K562 (cell line): ENCODE results near the gene ACTR3C. TPM values are rescaled to one million over a fixed set of nuclear protein-coding genes. Genes with fewer than 3 reads are reported as not detected.
A peak's percentile ranks its signal among the peaks of the same experiment; 100 is the strongest.

Experiments used
- BHLHE40 ChIP-seq: IDR thresholded peaks from 2 replicates; pipeline ENCODE4 v1.6.1; 2011; ENCODE audit warnings: low read length, improper control_type of control experiment
- CTCFL ChIP-seq: IDR thresholded peaks from 2 replicates; pipeline ENCODE4 v1.6.1; 2011; ENCODE audit warnings: borderline replicate concordance, low read depth, mild to moderate bottlenecking, moderate library complexity, low read length; ENCODE audit not compliant: insufficient read depth, poor library complexity, severe bottlenecking
- ELF2 ChIP-seq: fragments of 250-450 bp; sonication (Bioruptor Pico); IDR thresholded peaks from 2 replicates; pipeline ENCODE4 v1.5.0; 2021; ENCODE audit warnings: mild to moderate bottlenecking
- ELK1 ChIP-seq: sonication (generic); formaldehyde crosslinking; IDR thresholded peaks from 2 replicates; pipeline ENCODE4 v1.8.1; 2022; ENCODE audit warnings: missing genetic modification reagents
- GABPA ChIP-seq: fragments of 200-800 bp; sonication (Bioruptor generic); conservative IDR thresholded peaks from 2 replicates; pipeline ENCODE4 v1.6.1; 2016; ENCODE audit warnings: low read depth, missing genetic modification characterization, missing compliant biosample characterization
- HNRNPK ChIP-seq: fragments of 200-400 bp; formaldehyde crosslinking; IDR thresholded peaks from one replicate; pipeline ENCODE4 v1.6.1; 2018; ENCODE audit warnings: mild to moderate bottlenecking, low read depth, low read length; ENCODE audit not compliant: poor library complexity, severe bottlenecking
- ILK ChIP-seq: fragments of 450-650 bp; IDR thresholded peaks from 2 replicates; pipeline ENCODE4 v1.6.1; 2016; ENCODE audit warnings: missing genetic modification characterization, low read depth, mild to moderate bottlenecking, missing compliant biosample characterization, moderate library complexity, borderline replicate concordance
- MAFF ChIP-seq: IDR thresholded peaks from 2 replicates; pipeline ENCODE4 v1.6.1; 2012; ENCODE audit warnings: low read length, improper control_type of control experiment
- MLX ChIP-seq, 2 experiments: fragments of 450-650 bp in 1 of 2; sonication (generic) in 1 of 2; formaldehyde crosslinking; conservative IDR thresholded peaks; 2 replicates each; pipeline versions ENCODE4 v1.4.0 to v1.8.1; 2020 to 2022; ENCODE audit warnings: mild to moderate bottlenecking in 1 of 2, missing genetic modification reagents in 1 of 2
- RAD21 ChIP-seq, 2 experiments: fragments of 250-450 bp in 1 of 2; fragments of 450-650 bp in 1 of 2; sonication (Bioruptor Pico) in 1 of 2; formaldehyde crosslinking in 1 of 2; IDR thresholded peaks in 1 of 2; conservative IDR thresholded peaks in 1 of 2; 2 replicates each; pipeline versions ENCODE4 v1.4.0 to v1.8.0; 2020 to 2022; ENCODE audit warnings: mild to moderate bottlenecking in 2 of 2, moderate library complexity in 1 of 2
- RUNX1 ChIP-seq: sonication (generic); IDR thresholded peaks from 2 replicates; pipeline ENCODE4 v1.6.1; 2016; ENCODE audit warnings: antibody characterized with exemption, low read depth
- SIX5 ChIP-seq, 2 experiments: IDR thresholded peaks; 2 replicates each; pipeline ENCODE4 v1.6.1; 2011; ENCODE audit warnings: low read length in 2 of 2, borderline replicate concordance in 1 of 2, low read depth in 1 of 2, mild to moderate bottlenecking in 1 of 2, moderate library complexity in 1 of 2; ENCODE audit not compliant: insufficient read depth in 1 of 2
- SMARCC2 ChIP-seq: fragments of 450-650 bp; IDR thresholded peaks from 2 replicates; pipeline ENCODE4 v1.6.1; 2017; ENCODE audit warnings: antibody characterized with exemption, moderate library complexity, mild to moderate bottlenecking, low read depth
- SREBF1 ChIP-seq: fragments of 150-350 bp; IDR thresholded peaks from 2 replicates; pipeline ENCODE4 v1.6.1; 2014; ENCODE audit warnings: antibody characterized with exemption, low read depth, low read length, borderline replicate concordance
- SRSF7 ChIP-seq: fragments of 200-400 bp; formaldehyde crosslinking; optimal IDR thresholded peaks from 2 replicates; pipeline ENCODE3; 2017; ENCODE audit warnings: mild to moderate bottlenecking, low read depth, low read length
- THRAP3 ChIP-seq: fragments of 450-650 bp; IDR thresholded peaks from 2 replicates; pipeline ENCODE4 v1.6.1; 2016; ENCODE audit warnings: mild to moderate bottlenecking, inconsistent platforms, borderline replicate concordance
- ZBTB8A ChIP-seq: fragments of 450-650 bp; IDR thresholded peaks from 2 replicates; pipeline ENCODE4 v1.6.1; 2018; ENCODE audit warnings: mild to moderate bottlenecking, moderate library complexity; ENCODE audit not compliant: partially characterized antibody
- ZC3H11A ChIP-seq: IDR thresholded peaks from 2 replicates; pipeline ENCODE4 v1.6.1; 2012; ENCODE audit warnings: low read depth, low read length, improper control_type of control experiment
- ZNF134 ChIP-seq: fragments of 250-450 bp; sonication (Bioruptor Pico); conservative IDR thresholded peaks from 2 replicates; pipeline ENCODE4 v1.4.0; 2020
- ZNF146 ChIP-seq: IDR thresholded peaks from one replicate; pipeline ENCODE4 v1.6.1; 2018; ENCODE audit warnings: missing compliant biosample characterization; ENCODE audit not compliant: unreplicated experiment
- ZNF197 ChIP-seq: fragments of 200-800 bp; sonication (Bioruptor generic); IDR thresholded peaks from 2 replicates; pipeline ENCODE4 v1.6.1; 2016; ENCODE audit warnings: low read depth, missing genetic modification characterization, missing compliant biosample characterization
- ZNF324 ChIP-seq: fragments of 250-450 bp; sonication (Bioruptor Pico); IDR thresholded peaks from 2 replicates; pipeline ENCODE4 v1.4.0; 2020; ENCODE audit warnings: mild to moderate bottlenecking
- ZNF695 ChIP-seq: fragments of 450-650 bp; formaldehyde crosslinking; IDR thresholded peaks from 2 replicates; pipeline ENCODE4 v1.4.0; 2020; ENCODE audit warnings: mild to moderate bottlenecking, moderate library complexity
- ZNF75A ChIP-seq: fragments of 450-650 bp; formaldehyde crosslinking; IDR thresholded peaks from 2 replicates; pipeline ENCODE4 v1.4.0; 2020; ENCODE audit warnings: mild to moderate bottlenecking
- polyA plus RNA-seq, 8 experiments: library from polyadenylated mRNA; depleted of rRNA in 4 of 8; stranded (reverse) in 5 of 8; unstranded in 3 of 8; fragments of >200 nt; fragmentation: Nextera tagmentation in 2 of 8; fragmentation: Illumina TruSeq in 1 of 8; extraction: Ambion mirVana in 2 of 8; extraction: Trizol in 1 of 8; gene quantifications; 2 replicates each; pipeline versions ENCODE4 v1.2.1 to v1.2.3, GENCODE V29; 2011 to 2014; ENCODE audit warnings: inconsistent platforms in 1 of 8, missing spikeins in 1 of 8
- total RNA-seq, 7 experiments: library from RNA; depleted of rRNA in 6 of 7; stranded (reverse); fragments of >200 nt in 6 of 7; fragmentation: Illumina TruSeq in 2 of 7; extraction: Trizol in 2 of 7; gene quantifications; 2 replicates each; pipeline versions ENCODE4 v1.2.1 to v1.2.3, GENCODE V29; 2011 to 2021; ENCODE audit warnings: low replicate concordance in 1 of 7

The ACTR3C gene
- total and polyA plus RNA-seq, 9 of the 15 experiments (the other 6 are each of a cell fraction or from before 2014, with no cell fraction given) = 9.0 to 35.4 (median 13.3) TPM

- peak; percentile 66; the same call in 1 of the 2 replicates for TF ChIP-seq ZNF695 (CRISPR knock-in tag)
- no peak for TF ChIP-seq ILK (tag)
- TF ChIP-seq ELF2 (CRISPR knock-in tag) = no peak; the same call in 1 of the 2 replicates
- no peak for TF ChIP-seq ZNF324 (CRISPR knock-in tag)
- peak; percentile 87 for TF ChIP-seq GABPA
- no peak for TF ChIP-seq ELK1 (CRISPR knock-in tag)
- no peak for TF ChIP-seq THRAP3
- no peak; the same call in 1 of the 2 replicates for TF ChIP-seq ZNF197
- no peak for TF ChIP-seq ZBTB8A
- TF ChIP-seq CTCFL = peak; percentile 80
- TF ChIP-seq ZNF75A (CRISPR knock-in tag) = peak; percentile 73; the same call in 1 of the 2 replicates
- TF ChIP-seq SIX5 (IDR thresholded peaks at IDR 0.05; ENCODE audit: borderline replicate concordance in 1 of 2, insufficient read depth in 1 of 2, low read depth in 1 of 2, low read length in 2 of 2) = peak in 1 of 2 experiments; percentile 22; a peak in 2 of 4 replicates
- peak; percentile 43 for TF ChIP-seq HNRNPK
- peak; percentile 31 for TF ChIP-seq ZNF146 (CRISPR knock-in tag)
- TF ChIP-seq ZC3H11A = no peak
- TF ChIP-seq RAD21 (CRISPR knock-in tag; conservative IDR thresholded peaks at IDR 0.05 in 1 of 2, IDR thresholded peaks at IDR 0.05 in 1 of 2) = peak; percentile 87 to 90
- no peak for TF ChIP-seq SRSF7
- peak in 1 of 2 experiments; percentile 56; a peak in 1 of 4 replicates for TF ChIP-seq MLX (CRISPR knock-in tag; conservative IDR thresholded peaks at IDR 0.05)
- TF ChIP-seq SMARCC2 = peak; percentile 63; the same call in 1 of the 2 replicates
- no peak for TF ChIP-seq MAFF
- TF ChIP-seq BHLHE40 = peak; percentile 97
- TF ChIP-seq ZNF134 (CRISPR knock-in tag) = peak; percentile 49; the same call in 1 of the 2 replicates
- TF ChIP-seq SREBF1 = no peak
- peak; percentile 52 for TF ChIP-seq RUNX1
Measured at GRCh38 chr7:150322833-150323681, at the start of gene ACTR3C, which contains the start of gene LRRC61 (continued).
